HUES64 (cell line): ENCODE measurements around the gene TRIM54.
"Not testable (repeated sequence)": the region's sequence is repeated elsewhere in the genome, so short reads cannot be mapped to it uniquely, and the experiment has no call there.

Experiments
- H3K27ac ChIP-seq: 2 replicates; pipeline ENCODE4 v1.7.0; 2013; ENCODE audit warnings: low read depth, low read length, inconsistent platforms
- H3K27me3 ChIP-seq: 2 replicates; pipeline ENCODE4 v1.6.1; 2013; ENCODE audit warnings: mild to moderate bottlenecking, low read length; ENCODE audit not compliant: insufficient read depth
- H3K36me3 ChIP-seq: 2 replicates; pipeline ENCODE4 v1.6.1; 2013; ENCODE audit warnings: mild to moderate bottlenecking, low read length; ENCODE audit not compliant: insufficient read depth
- H3K4me1 ChIP-seq: 2 replicates; pipeline ENCODE4 v1.6.1; 2013; ENCODE audit warnings: mild to moderate bottlenecking, low read length, moderate library complexity; ENCODE audit not compliant: insufficient read depth
- H3K4me3 ChIP-seq: 2 replicates; pipeline ENCODE4 v1.5.1; 2013; ENCODE audit warnings: mild to moderate bottlenecking, low read length, moderate library complexity
- H3K9ac ChIP-seq: 2 replicates; pipeline ENCODE4 v1.6.1; 2013; ENCODE audit warnings: mild to moderate bottlenecking, low read depth, low read length
- H3K9me3 ChIP-seq: 2 replicates; pipeline ENCODE4 v1.6.1; 2013; ENCODE audit warnings: low read depth, low read length; ENCODE audit not compliant: insufficient read depth
- WGBS: fragments of 150-250, 120-280 bp; methylation state at CpG from one replicate; pipeline ENCODE4 v1.1.7; 2013; ENCODE audit warnings: missing lambda C conversion rate; 5-methylcytosine and 5-hydroxymethylcytosine counted together

Gene TRIM54

GRCh38 chr2:27315122-27315521 lies 32.9 kb downstream of the TRIM54 start:
- Histone ChIP-seq H3K4me1 (no peaks in the 10 kb centered on the region), H3K9ac (no peak overlapping the region), H3K27me3 (no peaks in the 10 kb centered on the region), H3K4me3 (no peak overlapping the region), H3K27ac (no peak overlapping the region), H3K9me3 (no peaks in the 10 kb centered on the region), H3K36me3 (no peaks in the 10 kb centered on the region; the same call in 1 of the 2 replicates)
- 82% methylated on average over 7 of the region's 8 CpGs for WGBS

GRCh38 chr2:27316655-27317412 lies 34.6 kb downstream of the TRIM54 start:
- peaks cover 6% of the 10 kb centered on the region; the same call in 1 of the 2 replicates for H3K4me1 ChIP-seq
- H3K27me3 ChIP-seq = no peaks in the 10 kb centered on the region
- H3K4me3 ChIP-seq = no peak overlapping the region
- no peaks in the 10 kb centered on the region; the same call in 1 of the 2 replicates for H3K36me3 ChIP-seq
- WGBS = 94% methylated on average over 12 of the region's 12 CpGs
- no peak overlapping the region for H3K9ac ChIP-seq
- no peaks in the 10 kb centered on the region for H3K9me3 ChIP-seq
- no peak overlapping the region for H3K27ac ChIP-seq

- H3K36me3 ChIP-seq, H3K4me3 ChIP-seq, H3K27ac ChIP-seq, H3K9me3 ChIP-seq, H3K27me3 ChIP-seq, H3K9ac ChIP-seq: not testable (repeated sequence)
- H3K4me1 ChIP-seq = peaks cover 13% of the 10 kb centered on the region; the same call in 1 of the 2 replicates
- WGBS = 96% methylated on average over 15 of the region's 15 CpGs
These were observed 37.6 kb downstream of the TRIM54 start for GRCh38 chr2:27319839-27320238.

GRCh38 chr2:27320958-27321543 lies 38.8 kb downstream of the TRIM54 start:
- no peak overlapping the region for H3K27ac ChIP-seq
- peaks cover 13% of the 10 kb centered on the region; the same call in 1 of the 2 replicates for H3K4me1 ChIP-seq
- H3K36me3 ChIP-seq = peaks cover 7% of the 10 kb centered on the region
- WGBS = 62% methylated on average over 8 of the region's 8 CpGs
- peak overlapping the region; percentile 85; the same call in 1 of the 2 replicates for H3K4me3 ChIP-seq
- no peaks in the 10 kb centered on the region for H3K27me3 ChIP-seq
- H3K9ac ChIP-seq = 0 out of 2 replicates have a peak overlapping the region, but pooled peaks have one; percentile 32
- no peaks in the 10 kb centered on the region for H3K9me3 ChIP-seq

- Histone ChIP-seq H3K4me1 (peaks cover 13% of the 10 kb centered on the region; the same call in 1 of the 2 replicates), H3K4me3 (peak overlapping the region; percentile 85), H3K27ac (peak overlapping the region; percentile 88), H3K9me3 (no peaks in the 10 kb centered on the region), H3K36me3 (peaks cover 20% of the 10 kb centered on the region), H3K9ac (peak overlapping the region; percentile 99), H3K27me3 (no peaks in the 10 kb centered on the region)
- 7% methylated on average over 10 of the region's 10 CpGs for WGBS
These were observed 40.1 kb downstream of the TRIM54 start for GRCh38 chr2:27322301-27322765.

GRCh38 chr2:27322766-27323595 lies 40.8 kb downstream of the TRIM54 start, which contains the start of gene MPV17:
MPV17 (minus strand) TSS chr2:27323097; CDS start chr2:27322517, 580 bp downstream.
- peaks cover 25% of the 10 kb centered on the region for H3K36me3 ChIP-seq
- H3K27me3 ChIP-seq = no peaks in the 10 kb centered on the region
- H3K4me3 ChIP-seq = peak within 1 kb of the TSS; percentile 85
- H3K4me1 ChIP-seq = peaks cover 13% of the 10 kb centered on the region; the same call in 1 of the 2 replicates
- no peaks in the 10 kb centered on the region for H3K9me3 ChIP-seq
- peak within 1 kb of the TSS; percentile 99 for H3K9ac ChIP-seq
- peak within 1 kb of the TSS; percentile 88 for H3K27ac ChIP-seq
- WGBS = 3% methylated on average over 39 of the region's 39 CpGs

GRCh38 chr2:27323596-27324285 lies 41.5 kb downstream of the TRIM54 start:
- Histone ChIP-seq H3K36me3 (peaks cover 32% of the 10 kb centered on the region), H3K4me1 (peaks cover 13% of the 10 kb centered on the region; the same call in 1 of the 2 replicates), H3K27ac (peak overlapping the region; percentile 88), H3K9ac (peak overlapping the region; percentile 99), H3K4me3 (peak overlapping the region; percentile 85), H3K27me3 (no peaks in the 10 kb centered on the region), H3K9me3 (no peaks in the 10 kb centered on the region)
- 45% methylated on average over 5 of the region's 5 CpGs for WGBS

GRCh38 chr2:27324720-27325119 lies 42.5 kb downstream of the TRIM54 start:
- no peak overlapping the region for H3K4me3 ChIP-seq
- H3K4me1 ChIP-seq = peaks cover 13% of the 10 kb centered on the region; the same call in 1 of the 2 replicates
- H3K27ac ChIP-seq = no peak overlapping the region
- no peaks in the 10 kb centered on the region for H3K27me3 ChIP-seq
- H3K9ac ChIP-seq = no peak overlapping the region
- H3K9me3 ChIP-seq = no peaks in the 10 kb centered on the region
- 97% methylated on average over 5 of the region's 5 CpGs for WGBS
- peaks cover 42% of the 10 kb centered on the region for H3K36me3 ChIP-seq

GRCh38 chr2:27335311-27335710 lies 53.1 kb downstream of the TRIM54 start:
- Histone ChIP-seq H3K4me3 (no peak overlapping the region), H3K27ac (no peak overlapping the region), H3K27me3 (no peaks in the 10 kb centered on the region), H3K9ac (no peak overlapping the region), H3K9me3 (no peaks in the 10 kb centered on the region), H3K36me3 (peaks cover 90% of the 10 kb centered on the region), H3K4me1 (no peaks in the 10 kb centered on the region)
- 91% methylated on average over 3 of the region's 3 CpGs for WGBS

- 94% methylated on average over 7 of the region's 7 CpGs for WGBS
- no peaks in the 10 kb centered on the region for H3K4me1 ChIP-seq
- H3K9me3 ChIP-seq = no peaks in the 10 kb centered on the region
- H3K36me3 ChIP-seq = peaks cover 90% of the 10 kb centered on the region
- no peak overlapping the region for H3K9ac ChIP-seq
- H3K27ac ChIP-seq = no peak overlapping the region
- no peaks in the 10 kb centered on the region for H3K27me3 ChIP-seq
- no peak overlapping the region for H3K4me3 ChIP-seq
These were observed 53.9 kb downstream of the TRIM54 start for GRCh38 chr2:27336173-27336572.
